HEK293 (cell line): ENCODE results near the gene TEKT5.

Experiments used
- INSM2 ChIP-seq: fragments of 450-650 bp; formaldehyde crosslinking; IDR thresholded peaks from 2 replicates; pipeline ENCODE4 v1.5.1; 2016; ENCODE audit warnings: missing biosample characterization, missing genetic modification characterization
- KLF1 ChIP-seq: fragments of 450-650 bp; formaldehyde crosslinking; IDR thresholded peaks from 2 replicates; pipeline ENCODE4 v1.5.1; 2016; ENCODE audit warnings: missing biosample characterization, missing genetic modification characterization
- KLF8 ChIP-seq: fragments of 450-650 bp; formaldehyde crosslinking; IDR thresholded peaks from 2 replicates; pipeline ENCODE4 v1.5.1; 2016; ENCODE audit warnings: missing biosample characterization, missing genetic modification characterization
- MZF1 ChIP-seq: fragments of 450-650 bp; formaldehyde crosslinking; IDR thresholded peaks from 2 replicates; pipeline ENCODE4 v1.5.1; 2017; ENCODE audit warnings: missing biosample characterization, missing genetic modification characterization, borderline replicate concordance
- PATZ1 ChIP-seq: fragments of 450-650 bp; formaldehyde crosslinking; IDR thresholded peaks from 2 replicates; pipeline ENCODE4 v1.5.1; 2016; ENCODE audit warnings: missing biosample characterization, missing genetic modification characterization
- REPIN1 ChIP-seq: fragments of 450-650 bp; formaldehyde crosslinking; IDR thresholded peaks from 2 replicates; pipeline ENCODE4 v1.5.1; 2017; ENCODE audit warnings: missing biosample characterization, missing genetic modification characterization, low read depth
- SP2 ChIP-seq: fragments of 450-650 bp; formaldehyde crosslinking; IDR thresholded peaks from 2 replicates; pipeline ENCODE4 v1.5.1; 2016; ENCODE audit warnings: missing biosample characterization, missing genetic modification characterization
- TSHZ1 ChIP-seq: fragments of 450-650 bp; formaldehyde crosslinking; IDR thresholded peaks from 2 replicates; pipeline ENCODE4 v1.5.1; 2016; ENCODE audit warnings: missing biosample characterization, missing genetic modification characterization, borderline replicate concordance
- ZNF174 ChIP-seq: fragments of 450-650 bp; formaldehyde crosslinking; IDR thresholded peaks from 2 replicates; pipeline ENCODE4 v1.5.0; 2017; ENCODE audit warnings: missing biosample characterization, mild to moderate bottlenecking, missing genetic modification characterization
- ZNF184 ChIP-seq: fragments of 450-650 bp; IDR thresholded peaks from 2 replicates; pipeline ENCODE4 v1.5.1; 2018; ENCODE audit warnings: missing biosample characterization, mild to moderate bottlenecking, missing genetic modification characterization
- ZNF214 ChIP-seq: fragments of 450-650 bp; formaldehyde crosslinking; IDR thresholded peaks from 2 replicates; pipeline ENCODE4 v1.5.1; 2017; ENCODE audit warnings: missing biosample characterization, mild to moderate bottlenecking, missing genetic modification characterization, borderline replicate concordance
- ZNF302 ChIP-seq: fragments of 450-650 bp; formaldehyde crosslinking; IDR thresholded peaks from 2 replicates; pipeline ENCODE4 v1.5.1; 2016; ENCODE audit warnings: missing biosample characterization, missing genetic modification characterization, low read depth
- ZNF394 ChIP-seq: fragments of 450-650 bp; formaldehyde crosslinking; IDR thresholded peaks from 2 replicates; pipeline ENCODE4 v1.5.1; 2016; ENCODE audit warnings: missing biosample characterization, missing genetic modification characterization, mild to moderate bottlenecking, moderate library complexity, borderline replicate concordance
- ZNF473 ChIP-seq: fragments of 450-650 bp; formaldehyde crosslinking; IDR thresholded peaks from 2 replicates; pipeline ENCODE4 v1.5.1; 2017; ENCODE audit warnings: missing biosample characterization, missing genetic modification characterization
- ZNF510 ChIP-seq: fragments of 450-650 bp; formaldehyde crosslinking; IDR thresholded peaks from 2 replicates; pipeline ENCODE4 v1.5.1; 2018; ENCODE audit warnings: mild to moderate bottlenecking, missing genetic modification characterization, missing biosample characterization; ENCODE audit not compliant: insufficient replicate concordance
- ZNF544 ChIP-seq: fragments of 450-650 bp; formaldehyde crosslinking; IDR thresholded peaks from 2 replicates; pipeline ENCODE4 v1.5.0; 2017; ENCODE audit warnings: missing biosample characterization, missing genetic modification characterization
- ZNF560 ChIP-seq: fragments of 450-650 bp; formaldehyde crosslinking; IDR thresholded peaks from 2 replicates; pipeline ENCODE4 v1.5.1; 2017; ENCODE audit warnings: missing biosample characterization, missing genetic modification characterization, borderline replicate concordance
- ZNF596 ChIP-seq: fragments of 450-650 bp; IDR thresholded peaks from 2 replicates; pipeline ENCODE4 v1.5.0; 2018; ENCODE audit warnings: missing biosample characterization, mild to moderate bottlenecking, missing genetic modification characterization, moderate library complexity
- ZNF624 ChIP-seq: fragments of 450-650 bp; formaldehyde crosslinking; IDR thresholded peaks from 2 replicates; pipeline ENCODE4 v1.5.1; 2017; ENCODE audit warnings: missing biosample characterization, missing genetic modification characterization
- ZNF639 ChIP-seq: fragments of 450-650 bp; formaldehyde crosslinking; IDR thresholded peaks from 2 replicates; pipeline ENCODE4 v1.5.1; 2016; ENCODE audit warnings: missing biosample characterization, missing genetic modification characterization
- ZNF645 ChIP-seq: fragments of 450-650 bp; formaldehyde crosslinking; IDR thresholded peaks from 2 replicates; pipeline ENCODE4; 2016; ENCODE audit warnings: missing biosample characterization, missing genetic modification characterization
- ZNF670 ChIP-seq: fragments of 450-650 bp; formaldehyde crosslinking; IDR thresholded peaks from 2 replicates; pipeline ENCODE4 v1.5.1; 2016; ENCODE audit warnings: missing biosample characterization, missing genetic modification characterization, low read depth
- ZNF701 ChIP-seq: fragments of 450-650 bp; formaldehyde crosslinking; IDR thresholded peaks from 2 replicates; pipeline ENCODE4 v1.5.1; 2016; ENCODE audit warnings: missing biosample characterization, missing genetic modification characterization
- ZNF76 ChIP-seq: fragments of 450-650 bp; formaldehyde crosslinking; IDR thresholded peaks from 2 replicates; pipeline ENCODE4; 2016; ENCODE audit warnings: low read depth, missing biosample characterization, missing genetic modification characterization, borderline replicate concordance
- ZNF768 ChIP-seq: fragments of 450-650 bp; formaldehyde crosslinking; IDR thresholded peaks from 2 replicates; pipeline ENCODE4 v1.5.1; 2018; ENCODE audit warnings: missing biosample characterization, mild to moderate bottlenecking, missing genetic modification characterization
- ZSCAN16 ChIP-seq: fragments of 450-650 bp; formaldehyde crosslinking; IDR thresholded peaks from 2 replicates; pipeline ENCODE4 v1.5.1; 2016; ENCODE audit warnings: missing biosample characterization, missing genetic modification characterization
- ZSCAN30 ChIP-seq: fragments of 450-650 bp; IDR thresholded peaks from 2 replicates; pipeline ENCODE4 v1.5.1; 2018; ENCODE audit warnings: missing biosample characterization, mild to moderate bottlenecking, missing genetic modification characterization, moderate library complexity
- ZSCAN4 ChIP-seq: fragments of 450-650 bp; formaldehyde crosslinking; IDR thresholded peaks from 2 replicates; pipeline ENCODE4 v1.5.1; 2017; ENCODE audit warnings: missing biosample characterization, missing genetic modification characterization

The TEKT5 gene

GRCh38 chr16:10738231-10739077 is 43.7 kb upstream of the TEKT5 start (continued):
- TF ChIP-seq ZNF184 (0 out of 2 replicates have a peak, but pooled peaks have one; percentile 48), TSHZ1 (tag by site-specific recombination) (peak; percentile 87; the same call in 1 of the 2 replicates), ZNF544 (no peak), KLF8 (tag by site-specific recombination) (peak; percentile 77), MZF1 (no peak), ZNF639 (peak; percentile 77; the same call in 1 of the 2 replicates), ZNF394 (tag by site-specific recombination) (0 out of 2 replicates have a peak, but pooled peaks have one; percentile 17), ZNF624 (no peak), KLF1 (tag by site-specific recombination) (peak; percentile 59), ZNF76 (tag by site-specific recombination) (peak; percentile 63), ZNF560 (tag by site-specific recombination) (no peak), PATZ1 (peak; percentile 53), REPIN1 (no peak), INSM2 (tag by site-specific recombination) (no peak; the same call in none of the 2 replicates), ZSCAN16 (no peak), ZNF473 (tag by site-specific recombination) (no peak), ZNF768 (tag by site-specific recombination) (no peak), ZNF214 (tag by site-specific recombination) (no peak), ZNF645 (tag by site-specific recombination) (no peak), ZSCAN30 (tag by site-specific recombination) (no peak), ZSCAN4 (tag by site-specific recombination) (no peak), SP2 (no peak), ZNF701 (tag by site-specific recombination) (no peak), ZNF302 (tag by site-specific recombination) (no peak), ZNF174 (tag by site-specific recombination) (no peak), ZNF596 (tag by site-specific recombination) (no peak), ZNF510 (no peak), ZNF670 (tag by site-specific recombination) (no peak)
